H1 (cell line): ENCODE data around the gene NR2C2. TPM values are rescaled to one million over a fixed set of nuclear protein-coding genes. Genes with fewer than 3 reads are reported as not detected.

ENCODE experiments used
- CTCF ChIA-PET: fragments of 300-600 bp; sonication (Branson Sonifier 250); formaldehyde crosslinking; loops from one replicate; lab custom pipeline; 2021; ENCODE audit not compliant: partially characterized antibody; lab: Charles Lee
- POLR2A ChIA-PET: fragments of 300-600 bp; sonication (Branson Sonifier 250); formaldehyde crosslinking; loops from one replicate; lab custom pipeline; 2021; ENCODE audit warnings: inconsistent platforms; ENCODE audit not compliant: partially characterized antibody; lab: Charles Lee
- DNase-seq, 2 experiments: peaks; one replicate each; pipeline versions ENCODE4 v3.0.0 to v3.0.0-alpha.2; 2010 to 2022; ENCODE audit warnings: low spot score in 2 of 2, low read depth in 1 of 2, mixed read lengths in 1 of 2
- FAIRE-seq: peaks from 2 replicates; lab custom pipeline; 2011; peaks lifted over from hg19 to GRCh38; lab: Jason Lieb, UNC
- H2AFZ ChIP-seq: 2 replicates; pipeline ENCODE4 v1.8.1; 2012; ENCODE audit warnings: low read length, inconsistent platforms
- H2AK5ac ChIP-seq: 2 replicates; pipeline ENCODE4 v1.6.1; 2013; ENCODE audit warnings: low read depth, low read length
- H2BK120ac ChIP-seq: replicated peaks from 2 replicates; pipeline ENCODE3; 2013; ENCODE audit warnings: low read depth, low read length, inconsistent platforms
- H2BK12ac ChIP-seq: 2 replicates; pipeline ENCODE4 v1.6.1; 2013; ENCODE audit warnings: low read depth, low read length
- H2BK15ac ChIP-seq: 2 replicates; pipeline ENCODE4 v1.6.1; 2013; ENCODE audit warnings: low read length
- H2BK20ac ChIP-seq: 2 replicates; pipeline ENCODE4 v1.6.1; 2013; ENCODE audit warnings: low read length
- H2BK5ac ChIP-seq: 2 replicates; pipeline ENCODE4 v1.6.1; 2013; ENCODE audit warnings: low read depth, low read length
- H3K14ac ChIP-seq: 2 replicates; pipeline ENCODE4 v1.6.1; 2013; ENCODE audit warnings: inconsistent platforms; ENCODE audit not compliant: insufficient read length
- H3K18ac ChIP-seq: 2 replicates; pipeline ENCODE4 v1.6.1; 2013; ENCODE audit warnings: low read length; ENCODE audit errors: extremely low read depth
- H3K23ac ChIP-seq: 2 replicates; pipeline ENCODE4 v1.6.1; 2013; ENCODE audit warnings: inconsistent platforms; ENCODE audit not compliant: insufficient read length
- H3K23me2 ChIP-seq: 2 replicates; pipeline ENCODE4 v1.6.1; 2013; ENCODE audit warnings: low read depth, low read length
- H3K27ac ChIP-seq: 2 replicates; pipeline ENCODE4 v1.6.1; 2011; ENCODE audit warnings: low read depth, low read length, inconsistent platforms
- H3K27me3 ChIP-seq, 4 experiments: replicated peaks in 1 of 4; 1 replicate in 1 of 4; 2 replicates in 3 of 4; pipeline versions ENCODE4 v1.6.1 to v1.8.1; 2011 to 2013; ENCODE audit warnings: low read length in 3 of 4, mild to moderate bottlenecking in 3 of 4, inconsistent platforms in 2 of 4, mixed read lengths in 2 of 4, moderate library complexity in 1 of 4; ENCODE audit not compliant: control insufficient read depth in 3 of 4, insufficient read depth in 3 of 4; ENCODE audit errors: extremely low read depth in 1 of 4
- H3K36me3 ChIP-seq, 4 experiments: 2 replicates each; pipeline versions ENCODE4 v1.6.1 to v1.8.1; 2011 to 2013; ENCODE audit warnings: mild to moderate bottlenecking in 4 of 4, low read length in 3 of 4, moderate library complexity in 2 of 4, control low read depth in 1 of 4, inconsistent platforms in 1 of 4; ENCODE audit not compliant: insufficient read depth in 4 of 4, control insufficient read depth in 2 of 4
- H3K4ac ChIP-seq: replicated peaks from 2 replicates; pipeline ENCODE3; 2013; ENCODE audit warnings: low read length, low read depth, mixed read lengths, inconsistent platforms; ENCODE audit not compliant: insufficient read length
- H3K4me1 ChIP-seq, 4 experiments: replicated peaks in 1 of 4; 1 replicate in 1 of 4; 2 replicates in 3 of 4; pipeline versions ENCODE4 v1.6.1 to v1.8.1; 2011 to 2013; ENCODE audit warnings: low read length in 3 of 4, inconsistent platforms in 2 of 4, mixed read lengths in 1 of 4; ENCODE audit not compliant: insufficient read depth in 4 of 4, control insufficient read depth in 3 of 4
- H3K4me2 ChIP-seq, 2 experiments: 2 replicates each; pipeline versions ENCODE4 v1.6.1 to v1.8.1; 2011 to 2013; ENCODE audit warnings: low read depth in 2 of 2, low read length in 2 of 2, control low read depth in 1 of 2, inconsistent platforms in 1 of 2, mild to moderate bottlenecking in 1 of 2; ENCODE audit not compliant: insufficient read depth in 1 of 2
- H3K4me3 ChIP-seq, 4 experiments: fragments of 200-600, 300-600 bp in 1 of 4; sonication (generic), shearing (Covaris generic), sonication (Bioruptor Twin) in 1 of 4; 2 replicates each; pipeline versions ENCODE4 v1.5.1 to v1.8.1; 2011 to 2016; ENCODE audit warnings: low read length in 4 of 4, low read depth in 3 of 4, control low read depth in 2 of 4, inconsistent platforms in 2 of 4, mild to moderate bottlenecking in 2 of 4, mixed read lengths in 1 of 4, moderate library complexity in 1 of 4; ENCODE audit not compliant: insufficient read depth in 2 of 4; ENCODE audit errors: extremely low read depth in 1 of 4
- H3K56ac ChIP-seq: replicated peaks from 2 replicates; pipeline ENCODE3; 2013; ENCODE audit warnings: low read depth, mild to moderate bottlenecking, mixed read lengths, low read length, inconsistent platforms; ENCODE audit not compliant: insufficient read length
- H3K79me1 ChIP-seq: 2 replicates; pipeline ENCODE4 v1.6.1; 2013; ENCODE audit warnings: low read depth, low read length, control low read depth
- H3K79me2 ChIP-seq, 2 experiments: 2 replicates each; pipeline versions ENCODE4 v1.6.1 to v1.8.1; 2012 to 2013; ENCODE audit warnings: low read length in 2 of 2, mild to moderate bottlenecking in 2 of 2, inconsistent platforms in 1 of 2; ENCODE audit not compliant: insufficient read depth in 2 of 2, control insufficient read depth in 1 of 2
- H3K9ac ChIP-seq, 4 experiments: replicated peaks in 1 of 4; 1 replicate in 1 of 4; 2 replicates in 3 of 4; pipeline versions ENCODE4 v1.6.1 to v1.8.1; 2011 to 2013; ENCODE audit warnings: low read depth in 3 of 4, low read length in 3 of 4, control low read depth in 2 of 4, mild to moderate bottlenecking in 2 of 4, moderate library complexity in 2 of 4, inconsistent platforms in 1 of 4; ENCODE audit errors: extremely low read depth in 1 of 4
- H3K9me3 ChIP-seq, 2 experiments: 2 replicates each; pipeline versions ENCODE4 v1.6.1 to v1.8.1; 2012 to 2013; ENCODE audit warnings: mild to moderate bottlenecking in 2 of 2, moderate library complexity in 2 of 2, control low read depth in 1 of 2, inconsistent platforms in 1 of 2, low read depth in 1 of 2, low read length in 1 of 2, mixed read lengths in 1 of 2; ENCODE audit not compliant: insufficient read depth in 2 of 2
- H4K20me1 ChIP-seq, 2 experiments: replicated peaks in 1 of 2; 2 replicates each; pipeline versions ENCODE3 to v1.8.1; 2011 to 2013; ENCODE audit warnings: inconsistent platforms in 2 of 2, low read length in 2 of 2, mild to moderate bottlenecking in 1 of 2; ENCODE audit not compliant: insufficient read depth in 2 of 2, control insufficient read depth in 1 of 2
- H4K5ac ChIP-seq: 2 replicates; pipeline ENCODE4 v1.6.1; 2013; ENCODE audit warnings: low read length, low read depth, mixed read lengths, inconsistent platforms; ENCODE audit not compliant: insufficient read length
- H4K8ac ChIP-seq: 2 replicates; pipeline ENCODE4 v1.8.0; 2013; ENCODE audit warnings: mild to moderate bottlenecking, moderate library complexity, low read length, inconsistent platforms; ENCODE audit not compliant: insufficient read depth; ENCODE audit errors: extremely low read depth
- H4K91ac ChIP-seq: replicated peaks from 2 replicates; pipeline ENCODE3; 2013; ENCODE audit warnings: low read length, mixed read lengths, inconsistent platforms; ENCODE audit not compliant: insufficient read length
- CEBPB ChIP-seq: IDR thresholded peaks from 2 replicates; pipeline ENCODE4 v1.6.1; 2012; ENCODE audit warnings: low read depth, low read length
- CHD1 ChIP-seq: IDR thresholded peaks from 2 replicates; pipeline ENCODE4 v1.6.1; 2012; ENCODE audit warnings: low read depth, low read length, improper control_type of control experiment
- EGR1 ChIP-seq: IDR thresholded peaks from 2 replicates; pipeline ENCODE4 v1.6.1; 2011; ENCODE audit warnings: low read depth, low read length, borderline replicate concordance
- FOSL1 ChIP-seq: IDR thresholded peaks from 2 replicates; pipeline ENCODE4 v1.6.1; 2011; ENCODE audit warnings: mild to moderate bottlenecking, low read depth, low read length, moderate library complexity; ENCODE audit not compliant: insufficient read depth
- GABPA ChIP-seq: IDR thresholded peaks from 2 replicates; pipeline ENCODE4 v1.6.1; 2011; ENCODE audit warnings: mild to moderate bottlenecking, low read length, moderate library complexity, borderline replicate concordance; ENCODE audit not compliant: insufficient read depth
- JUND ChIP-seq: IDR thresholded peaks from 2 replicates; pipeline ENCODE4 v1.6.1; 2011; ENCODE audit warnings: mild to moderate bottlenecking, improper control_type of control experiment, low read length
- KDM1A ChIP-seq: fragments of 200-600, 300-600 bp; sonication (generic); IDR thresholded peaks from 2 replicates; pipeline ENCODE4 v1.7.1; 2016; ENCODE audit warnings: mild to moderate bottlenecking, low read length, borderline replicate concordance
- MAFK ChIP-seq: IDR thresholded peaks from 2 replicates; pipeline ENCODE4 v1.6.1; 2012; ENCODE audit warnings: low read depth, mild to moderate bottlenecking, improper control_type of control experiment, low read length
- SIRT6 ChIP-seq: IDR thresholded peaks from one replicate; pipeline ENCODE4 v1.7.1; 2012; ENCODE audit warnings: low read length, inconsistent platforms
- SRF ChIP-seq: IDR thresholded peaks from 2 replicates; pipeline ENCODE4 v1.6.1; 2011; ENCODE audit warnings: mild to moderate bottlenecking, low read depth, low read length, moderate library complexity
- SUZ12 ChIP-seq: fragments of 200-600 bp; sonication (generic); IDR thresholded peaks from 2 replicates; pipeline ENCODE4 v1.6.1; 2012; ENCODE audit warnings: mild to moderate bottlenecking, inconsistent platforms, low read length, moderate library complexity, mixed read lengths
- WGBS, 2 experiments: shearing (Covaris generic) in 1 of 2; methylation state at CpG; one replicate each; pipeline versions ENCODE4 v1.1.6 to v1.1.7; 2013 to 2015; ENCODE audit warnings: low lambda C conversion rate in 2 of 2, mixed read lengths in 2 of 2, inconsistent platforms in 1 of 2, low coverage in 1 of 2, missing lambda C conversion rate in 1 of 2; ENCODE audit not compliant: insufficient replicate concordance in 2 of 2, insufficient coverage in 1 of 2, insufficient read length in 1 of 2; ENCODE audit errors: extremely low coverage in 1 of 2, missing lambda C conversion rate in 1 of 2; 5-methylcytosine and 5-hydroxymethylcytosine counted together
- polyA plus RNA-seq, 7 experiments: library from polyadenylated mRNA; depleted of rRNA in 3 of 7; stranded (reverse) in 5 of 7; unstranded in 2 of 7; fragments of >200 nt in 5 of 7; fragments of 200-250 nt in 2 of 7; gene quantifications; 1 replicate in 5 of 7; 2 replicates in 1 of 7; 4 replicates in 1 of 7; pipeline versions ENCODE4 v1.2.1 to v1.2.3, GENCODE V29; 2011 to 2013; ENCODE audit warnings: missing spikeins in 2 of 7, mixed read lengths in 2 of 7
- total RNA-seq: library from RNA; stranded (reverse); fragmentation: NEBNext Ultra II Directional; extraction: Animal tissue kit (Norgen Biotek cat#: 25700); gene quantifications from 2 replicates; pipeline ENCODE4 v1.2.1, GENCODE V29; 2021

NR2C2 gene
- total and polyA plus RNA-seq, 2 of the 8 experiments (the other 6 are each of a cell fraction or from before 2014, with no cell fraction given), result 16.6 to 44.4 TPM

- no peaks in the 10 kb centered on the region for H3K79me1 ChIP-seq
- H3K79me2 ChIP-seq, result no peaks in the 10 kb centered on the region
- no peak overlapping the region for H3K23ac ChIP-seq
- peaks cover 2 to 6% of the 10 kb centered on the region in 2 experiments for H4K20me1 ChIP-seq
- no peak overlapping the region for H3K4ac ChIP-seq
- no peak overlapping the region for H2BK120ac ChIP-seq
- H3K14ac ChIP-seq, result no peak overlapping the region
- H3K23me2 ChIP-seq, result no peaks in the 10 kb centered on the region
- no peak overlapping the region for H2AK5ac ChIP-seq
- no peak overlapping the region for H3K27ac ChIP-seq
- H2BK15ac ChIP-seq, result no peak overlapping the region
- no peak overlapping the region for H2BK5ac ChIP-seq
- FAIRE-seq, result no peak
- H4K91ac ChIP-seq, result no peak overlapping the region
- no peak overlapping the region for H3K9ac ChIP-seq
- H3K9me3 ChIP-seq, result no peaks in the 10 kb centered on the region
- TF ChIP-seq MAFK (no peak), SRF (no peak), SIRT6 (no peak), EGR1 (no peak), FOSL1 (no peak), SUZ12 (no peak), KDM1A (no peak), JUND (no peak), GABPA (no peak), CHD1 (no peak), CEBPB (no peak)
- ChIA-PET CTCF (no interaction called here), POLR2A (no interaction called here)
- peaks cover 39 to 89% (median 71%) of the 10 kb centered on the region in 4 experiments for H3K36me3 ChIP-seq
- H4K5ac ChIP-seq, result no peak overlapping the region
- H4K8ac ChIP-seq, result no peak overlapping the region
- no peak overlapping the region for H3K4me2 ChIP-seq
- DNase-seq, result no peak
- H3K56ac ChIP-seq, result no peak overlapping the region
- no peak overlapping the region for H2BK12ac ChIP-seq
- WGBS, 2 experiments, result 87% methylated on average over 3 of the region's 3 CpGs; no CpG with 5 or more reads in 1 of the 2 experiments
- H2AFZ ChIP-seq, result no peak overlapping the region
- no peaks in the 10 kb centered on the region for H3K27me3 ChIP-seq
- no peaks in the 10 kb centered on the region for H3K4me1 ChIP-seq
- H2BK20ac ChIP-seq, result no peak overlapping the region
- no peak overlapping the region for H3K4me3 ChIP-seq
- H3K18ac ChIP-seq, result no peak overlapping the region
These were observed 93.5 kb downstream of the NR2C2 start for GRCh38 chr3:15040844-15041243.
